Keratinocyte (primary cell): ENCODE data around the gene SCFD2. TPM values are rescaled to one million over a fixed set of nuclear protein-coding genes. Genes with fewer than 3 reads are reported as not detected.

ENCODE experiments used
- DNase-seq: peaks from one replicate; pipeline ENCODE4 v3.0.0-alpha.2; 2011; ENCODE audit warnings: low read depth, missing footprints, low spot score
- FAIRE-seq: peaks from 2 replicates; lab custom pipeline; 2011; peaks lifted over from hg19 to GRCh38; lab: Jason Lieb, UNC
- H2AFZ ChIP-seq: 2 replicates; pipeline ENCODE4 v1.6.0; 2012; ENCODE audit warnings: low read length, control low read depth, inconsistent platforms; ENCODE audit not compliant: control insufficient read depth
- H3K27ac ChIP-seq: 2 replicates; pipeline ENCODE4 v1.5.1; 2011; ENCODE audit warnings: low read length; ENCODE audit not compliant: control insufficient read depth, insufficient read depth
- H3K27me3 ChIP-seq: 3 replicates; pipeline ENCODE4 v1.6.0; 2011; ENCODE audit warnings: low read length; ENCODE audit not compliant: control insufficient read depth, insufficient read depth; ENCODE audit errors: extremely low read depth
- H3K36me3 ChIP-seq, 2 experiments: 2 replicates in 1 of 2; 3 replicates in 1 of 2; pipeline ENCODE4 v1.5.1; 2011; ENCODE audit warnings: low read length in 2 of 2, mild to moderate bottlenecking in 1 of 2; ENCODE audit not compliant: control insufficient read depth in 2 of 2, insufficient read depth in 2 of 2; ENCODE audit errors: extremely low read depth in 1 of 2
- H3K4me1 ChIP-seq: 3 replicates; pipeline ENCODE4 v1.5.1; 2011; ENCODE audit warnings: low read length; ENCODE audit not compliant: control insufficient read depth, insufficient read depth; ENCODE audit errors: extremely low read depth
- H3K4me2 ChIP-seq: 3 replicates; pipeline ENCODE4 v1.6.0; 2011; ENCODE audit warnings: low read depth, low read length; ENCODE audit not compliant: control insufficient read depth, insufficient read depth; ENCODE audit errors: extremely low read depth
- H3K4me3 ChIP-seq, 3 experiments: fragments of 200-600 bp in 1 of 3; sonication (generic) in 1 of 3; 2 replicates in 2 of 3; 3 replicates in 1 of 3; pipeline ENCODE4 v1.5.1; 2011 to 2016; ENCODE audit warnings: low read length in 3 of 3, mild to moderate bottlenecking in 3 of 3, control low read depth in 2 of 3, inconsistent platforms in 1 of 3, low read depth in 1 of 3, mixed read lengths in 1 of 3, mixed run types in 1 of 3, moderate library complexity in 1 of 3; ENCODE audit not compliant: control insufficient read depth in 2 of 3, insufficient read depth in 2 of 3; ENCODE audit errors: extremely low read depth in 1 of 3
- H3K79me2 ChIP-seq: 2 replicates; pipeline ENCODE4 v1.6.0; 2012; ENCODE audit warnings: low read length; ENCODE audit not compliant: control insufficient read depth, insufficient read depth
- H3K9ac ChIP-seq: 3 replicates; pipeline ENCODE4 v1.6.0; 2011; ENCODE audit warnings: low read length; ENCODE audit not compliant: control insufficient read depth, insufficient read depth; ENCODE audit errors: extremely low read depth
- H3K9me1 ChIP-seq: 3 replicates; pipeline ENCODE4 v1.6.0; 2011; ENCODE audit warnings: low read length; ENCODE audit not compliant: control insufficient read depth, insufficient read depth; ENCODE audit errors: extremely low read depth
- H3K9me3 ChIP-seq: 2 replicates; pipeline ENCODE4 v1.5.1; 2012; ENCODE audit warnings: low read depth, low read length; ENCODE audit not compliant: control insufficient read depth
- H4K20me1 ChIP-seq: 3 replicates; pipeline ENCODE4 v1.6.0; 2011; ENCODE audit warnings: low read length; ENCODE audit not compliant: control insufficient read depth, insufficient read depth; ENCODE audit errors: extremely low read depth
- CTCF ChIP-seq, 3 experiments: IDR thresholded peaks in 1 of 3; conservative IDR thresholded peaks in 1 of 3; optimal IDR thresholded peaks in 1 of 3; 2 replicates in 2 of 3; 3 replicates in 1 of 3; pipeline versions ENCODE3 to v1.5.1; 2011; ENCODE audit warnings: low read length in 3 of 3, mild to moderate bottlenecking in 3 of 3, moderate library complexity in 2 of 3, control low read depth in 1 of 3, inconsistent platforms in 1 of 3; ENCODE audit not compliant: insufficient read depth in 2 of 3; ENCODE audit errors: extremely low read depth in 1 of 3
- EZH2 ChIP-seq: IDR thresholded peaks from one replicate; pipeline ENCODE4 v1.6.1; 2012; ENCODE audit warnings: inconsistent platforms, mild to moderate bottlenecking, low read length, moderate library complexity
- dilution Hi-C: fragments of 300-500 bp; cut with MboI; formaldehyde crosslinking; loops from one replicate; pipeline ENCODE4 v1.7.0; 2020; ENCODE audit warnings: low sequenced_read_pairs; ENCODE audit not compliant: extremely low pct_ligation_motif_present
- polyA plus RNA-seq, 5 experiments: library from polyadenylated mRNA; depleted of rRNA in 3 of 5; stranded (reverse) in 3 of 5; stranded (forward) in 1 of 5; unstranded in 1 of 5; fragments of >200 nt; gene quantifications; 1 replicate in 1 of 5; 2 replicates in 3 of 5; 3 replicates in 1 of 5; pipeline versions ENCODE4 v1.2.1 to v1.2.3, GENCODE V29; 2011 to 2012; ENCODE audit warnings: missing spikeins in 2 of 5, low read depth in 1 of 5, low replicate concordance in 1 of 5

Gene SCFD2
- polyA plus RNA-seq, 1 donor (not counting 4 experiments of a cell fraction or from before 2014, with no cell fraction given), result 13.9 TPM

GRCh38 chr4:52914051-52914605, 451.7 kb downstream of the SCFD2 start:
- H3K9me1 ChIP-seq, result no peaks in the 10 kb centered on the region
- TF ChIP-seq EZH2, result no peak
- no peak for TF ChIP-seq CTCF (optimal IDR thresholded peaks at IDR 0.05 in 1 of 3, IDR thresholded peaks at IDR 0.05 in 1 of 3, conservative IDR thresholded peaks at IDR 0.05 in 1 of 3; ENCODE audit: extremely low read depth in 1 of 3, insufficient read depth in 2 of 3, low read length in 3 of 3)
- H3K9me3 ChIP-seq, result no peaks in the 10 kb centered on the region
- no peaks in the 10 kb centered on the region for H3K79me2 ChIP-seq
- no peak overlapping the region for H3K9ac ChIP-seq
- H2AFZ ChIP-seq, result no peak overlapping the region
- H4K20me1 ChIP-seq, result no peaks in the 10 kb centered on the region
- no peaks in the 10 kb centered on the region for H3K36me3 ChIP-seq
- FAIRE-seq (no peak), DNase-seq (no peak)
- H3K4me2 ChIP-seq, result no peak overlapping the region
- H3K4me1 ChIP-seq, result peaks cover 3% of the 10 kb centered on the region
- no peak overlapping the region for H3K4me3 ChIP-seq
- H3K27me3 ChIP-seq, result no peaks in the 10 kb centered on the region
- no peak overlapping the region for H3K27ac ChIP-seq
- dilution Hi-C loops, result no loop called here

- DNase-seq, result no peak
- H2AFZ ChIP-seq, result no peak overlapping the region
- H3K4me3 ChIP-seq, result no peak overlapping the region
- no peaks in the 10 kb centered on the region for H3K4me1 ChIP-seq
- FAIRE-seq, result no peak
- no peak for TF ChIP-seq EZH2
- no peak for TF ChIP-seq CTCF (optimal IDR thresholded peaks at IDR 0.05 in 1 of 3, IDR thresholded peaks at IDR 0.05 in 1 of 3, conservative IDR thresholded peaks at IDR 0.05 in 1 of 3; ENCODE audit: extremely low read depth in 1 of 3, insufficient read depth in 2 of 3, low read length in 3 of 3)
- dilution Hi-C loops, result no loop called here
- H3K9me1 ChIP-seq, result no peaks in the 10 kb centered on the region
- no peaks in the 10 kb centered on the region for H3K79me2 ChIP-seq
- no peak overlapping the region for H3K9ac ChIP-seq
- no peak overlapping the region for H3K4me2 ChIP-seq
- no peak overlapping the region for H3K27ac ChIP-seq
- H3K9me3 ChIP-seq, result no peaks in the 10 kb centered on the region
- H4K20me1 ChIP-seq, result no peaks in the 10 kb centered on the region
- no peaks in the 10 kb centered on the region for H3K36me3 ChIP-seq
- H3K27me3 ChIP-seq, result no peaks in the 10 kb centered on the region
Observed at GRCh38 chr4:52912608-52913007, 453.3 kb downstream of the SCFD2 start.
